Transverse colon (tissue), 4 donors: ENCODE results near the gene SYCE1L.

ENCODE experiments used
- EP300 ChIP-seq: sonication (generic); formaldehyde crosslinking; IDR thresholded peaks from one replicate; pipeline ENCODE4 v1.6.1; 2017; ENCODE audit warnings: antibody characterized with exemption, low read depth
- POLR2A ChIP-seq: fragments of 450-650 bp; IDR thresholded peaks from one replicate; pipeline ENCODE4 v1.6.1; 2016; ENCODE audit warnings: antibody characterized with exemption, mild to moderate bottlenecking, moderate library complexity
- POLR2AphosphoS5 ChIP-seq, 3 donors: sonication (generic); formaldehyde crosslinking; IDR thresholded peaks; one replicate each; pipeline ENCODE4 v1.6.1; 2016; ENCODE audit warnings: antibody characterized with exemption in 3 of 3
- TF ChIP-seq, protein P1 (sequence below), 5 experiments: fragments of 200-600 bp in 3 of 5; fragments of 450-650 bp in 2 of 5; sonication (generic) in 3 of 5; IDR thresholded peaks; 1 replicate in 2 of 5; 2 replicates in 3 of 5; pipeline ENCODE4 v1.5.1; 2016 to 2017; ENCODE audit warnings: antibody characterized with exemption in 5 of 5, inconsistent platforms in 3 of 5, mild to moderate bottlenecking in 2 of 5, moderate library complexity in 1 of 5

- TF ChIP-seq, protein P1, sequence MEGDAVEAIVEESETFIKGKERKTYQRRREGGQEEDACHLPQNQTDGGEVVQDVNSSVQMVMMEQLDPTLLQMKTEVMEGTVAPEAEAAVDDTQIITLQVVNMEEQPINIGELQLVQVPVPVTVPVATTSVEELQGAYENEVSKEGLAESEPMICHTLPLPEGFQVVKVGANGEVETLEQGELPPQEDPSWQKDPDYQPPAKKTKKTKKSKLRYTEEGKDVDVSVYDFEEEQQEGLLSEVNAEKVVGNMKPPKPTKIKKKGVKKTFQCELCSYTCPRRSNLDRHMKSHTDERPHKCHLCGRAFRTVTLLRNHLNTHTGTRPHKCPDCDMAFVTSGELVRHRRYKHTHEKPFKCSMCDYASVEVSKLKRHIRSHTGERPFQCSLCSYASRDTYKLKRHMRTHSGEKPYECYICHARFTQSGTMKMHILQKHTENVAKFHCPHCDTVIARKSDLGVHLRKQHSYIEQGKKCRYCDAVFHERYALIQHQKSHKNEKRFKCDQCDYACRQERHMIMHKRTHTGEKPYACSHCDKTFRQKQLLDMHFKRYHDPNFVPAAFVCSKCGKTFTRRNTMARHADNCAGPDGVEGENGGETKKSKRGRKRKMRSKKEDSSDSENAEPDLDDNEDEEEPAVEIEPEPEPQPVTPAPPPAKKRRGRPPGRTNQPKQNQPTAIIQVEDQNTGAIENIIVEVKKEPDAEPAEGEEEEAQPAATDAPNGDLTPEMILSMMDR (IDR thresholded peaks at IDR 0.05): no peak
- TF ChIP-seq POLR2A: no peak
- no peak for TF ChIP-seq POLR2AphosphoS5 (IDR thresholded peaks at IDR 0.05)
- TF ChIP-seq EP300: no peak
Observed at GRCh38 chr16:77170805-77171204, 28.4 kb upstream of the SYCE1L start.
